ENCODE results near the gene FAM229B. TPM values are rescaled to one million over a fixed set of nuclear protein-coding genes. Genes with fewer than 3 reads are reported as not detected.

Gene FAM229B
- total and polyA plus RNA-seq, 2 of the 4 experiments (the other 2 are of a cell fraction) = 8.6 to 25.6 TPM

DNA sequence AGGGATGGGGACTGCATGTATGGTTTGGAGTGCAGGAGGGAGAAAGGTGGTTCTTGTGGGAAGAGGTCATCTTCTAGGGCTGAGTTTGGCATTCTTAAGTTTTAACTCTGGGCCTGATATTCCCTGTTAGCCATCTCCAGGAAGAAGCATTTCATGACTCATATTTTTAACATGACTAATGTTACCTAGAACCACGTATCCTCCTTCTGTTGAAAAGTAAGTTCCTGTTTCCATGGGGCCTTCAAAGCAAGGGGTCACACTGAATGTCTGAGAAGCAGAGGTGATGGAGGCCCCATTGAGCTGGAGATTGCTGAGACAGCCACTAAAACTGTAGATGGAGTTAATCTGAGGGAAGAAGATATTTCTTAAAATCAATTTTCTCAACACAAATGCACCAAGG is 30.2 kb downstream of the FAM229B start:
- no peaks in the 10 kb centered on the region for H3K27me3 ChIP-seq (ENCODE audit: control insufficient read depth, insufficient read depth, low read length)
- H4K91ac ChIP-seq (ENCODE audit: insufficient read depth, low read depth, low read length) = no peak overlapping the region
- H3K4ac ChIP-seq (ENCODE audit: low read depth, low read length) = peak overlapping the region; percentile 41; the same call in 1 of the 2 replicates
- DNase-seq = peak; percentile 62
- CTCF ChIA-PET = no interaction called here
- no peak overlapping the region for H2BK5ac ChIP-seq (ENCODE audit: low read depth, low read length, poor library complexity, severe bottlenecking)
- H2AK5ac ChIP-seq (ENCODE audit: low read depth, low read length) = no peak overlapping the region; the same call in 1 of the 2 replicates
- peak; percentile 49 for ATAC-seq (ENCODE audit: low read depth)
- H2BK120ac ChIP-seq (ENCODE audit: low read depth, low read length) = no peak overlapping the region
- peaks cover 61% of the 10 kb centered on the region for H3K36me3 ChIP-seq (ENCODE audit: control insufficient read depth, insufficient read depth, low read length)
- in situ Hi-C loops (cut with MboI; ENCODE audit: low sequenced_read_pairs) (no loop called here), dilution Hi-C loops (cut with HindIII; ENCODE audit: low sequenced_read_pairs, unreplicated experiment) (no loop called here), intact Hi-C loops (cut with micrococcal nuclease) (no loop called here)
- TF ChIP-seq RAD21 (IDR thresholded peaks at IDR 0.05; ENCODE audit: low read length) = no peak
- TF ChIP-seq MAFK (IDR thresholded peaks at IDR 0.05; ENCODE audit: low read depth, low read length) = no peak
- no peak for TF ChIP-seq MAZ (IDR thresholded peaks at IDR 0.05; ENCODE audit: borderline replicate concordance, low read depth, low read length)
- no peak for TF ChIP-seq MXI1 (IDR thresholded peaks at IDR 0.05; ENCODE audit: borderline replicate concordance, low read depth, low read length)
- TF ChIP-seq RCOR1 (IDR thresholded peaks at IDR 0.05; ENCODE audit: insufficient replicate concordance, low read length) = no peak
- no peak for TF ChIP-seq BHLHE40 (IDR thresholded peaks at IDR 0.05; ENCODE audit: low read depth, low read length)
- TF ChIP-seq, protein P1, sequence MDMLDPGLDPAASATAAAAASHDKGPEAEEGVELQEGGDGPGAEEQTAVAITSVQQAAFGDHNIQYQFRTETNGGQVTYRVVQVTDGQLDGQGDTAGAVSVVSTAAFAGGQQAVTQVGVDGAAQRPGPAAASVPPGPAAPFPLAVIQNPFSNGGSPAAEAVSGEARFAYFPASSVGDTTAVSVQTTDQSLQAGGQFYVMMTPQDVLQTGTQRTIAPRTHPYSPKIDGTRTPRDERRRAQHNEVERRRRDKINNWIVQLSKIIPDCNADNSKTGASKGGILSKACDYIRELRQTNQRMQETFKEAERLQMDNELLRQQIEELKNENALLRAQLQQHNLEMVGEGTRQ (IDR thresholded peaks at IDR 0.05; ENCODE audit: low read depth, low read length) = no peak
- TF ChIP-seq RFX5 (IDR thresholded peaks at IDR 0.05; ENCODE audit: low read depth, low read length) = no peak
- TF ChIP-seq, protein P2, sequence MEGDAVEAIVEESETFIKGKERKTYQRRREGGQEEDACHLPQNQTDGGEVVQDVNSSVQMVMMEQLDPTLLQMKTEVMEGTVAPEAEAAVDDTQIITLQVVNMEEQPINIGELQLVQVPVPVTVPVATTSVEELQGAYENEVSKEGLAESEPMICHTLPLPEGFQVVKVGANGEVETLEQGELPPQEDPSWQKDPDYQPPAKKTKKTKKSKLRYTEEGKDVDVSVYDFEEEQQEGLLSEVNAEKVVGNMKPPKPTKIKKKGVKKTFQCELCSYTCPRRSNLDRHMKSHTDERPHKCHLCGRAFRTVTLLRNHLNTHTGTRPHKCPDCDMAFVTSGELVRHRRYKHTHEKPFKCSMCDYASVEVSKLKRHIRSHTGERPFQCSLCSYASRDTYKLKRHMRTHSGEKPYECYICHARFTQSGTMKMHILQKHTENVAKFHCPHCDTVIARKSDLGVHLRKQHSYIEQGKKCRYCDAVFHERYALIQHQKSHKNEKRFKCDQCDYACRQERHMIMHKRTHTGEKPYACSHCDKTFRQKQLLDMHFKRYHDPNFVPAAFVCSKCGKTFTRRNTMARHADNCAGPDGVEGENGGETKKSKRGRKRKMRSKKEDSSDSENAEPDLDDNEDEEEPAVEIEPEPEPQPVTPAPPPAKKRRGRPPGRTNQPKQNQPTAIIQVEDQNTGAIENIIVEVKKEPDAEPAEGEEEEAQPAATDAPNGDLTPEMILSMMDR (conservative IDR thresholded peaks at IDR 0.05; ENCODE audit: low read depth, low read length) = no peak
- TF ChIP-seq, protein P3, sequence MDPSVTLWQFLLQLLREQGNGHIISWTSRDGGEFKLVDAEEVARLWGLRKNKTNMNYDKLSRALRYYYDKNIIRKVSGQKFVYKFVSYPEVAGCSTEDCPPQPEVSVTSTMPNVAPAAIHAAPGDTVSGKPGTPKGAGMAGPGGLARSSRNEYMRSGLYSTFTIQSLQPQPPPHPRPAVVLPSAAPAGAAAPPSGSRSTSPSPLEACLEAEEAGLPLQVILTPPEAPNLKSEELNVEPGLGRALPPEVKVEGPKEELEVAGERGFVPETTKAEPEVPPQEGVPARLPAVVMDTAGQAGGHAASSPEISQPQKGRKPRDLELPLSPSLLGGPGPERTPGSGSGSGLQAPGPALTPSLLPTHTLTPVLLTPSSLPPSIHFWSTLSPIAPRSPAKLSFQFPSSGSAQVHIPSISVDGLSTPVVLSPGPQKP (IDR thresholded peaks at IDR 0.05; ENCODE audit: borderline replicate concordance, low read depth, low read length) = no peak
- no peak for TF ChIP-seq CHD1 (IDR thresholded peaks at IDR 0.05; ENCODE audit: low read depth, low read length)
- no peak for TF ChIP-seq SMC3 (IDR thresholded peaks at IDR 0.05; ENCODE audit: low read depth, low read length)
- TF ChIP-seq POLR2A (IDR thresholded peaks at IDR 0.05; ENCODE audit: low read depth, low read length) = no peak
- TF ChIP-seq NFE2L2 (IDR thresholded peaks at IDR 0.05; ENCODE audit: low read depth, low read length) = no peak
- no peak for TF ChIP-seq FOS (IDR thresholded peaks at IDR 0.05; ENCODE audit: low read depth, low read length)
- no peak for TF ChIP-seq CEBPB (IDR thresholded peaks at IDR 0.05; ENCODE audit: low read depth, low read length)
- H3K79me1 ChIP-seq (ENCODE audit: low read depth in 1 of 2, low read length in 2 of 2) = no peaks in the 10 kb centered on the region
- peak overlapping the region; percentile 39 for H2AFZ ChIP-seq (replicated peaks; ENCODE audit: low read length, poor library complexity)
- H3K9ac ChIP-seq (ENCODE audit: low read depth, low read length) = no peak overlapping the region
- no peak overlapping the region for H4K5ac ChIP-seq (ENCODE audit: low read depth, low read length)
- peak overlapping the region; percentile 24; the same call in 1 of the 2 replicates for H3K23ac ChIP-seq (ENCODE audit: low read depth, low read length)
- H3K4me3 ChIP-seq (ENCODE audit: insufficient read depth, low read depth, low read length) = no peak overlapping the region
- no TSS peak for BruUV-seq (replicated peaks)
- POLR2A ChIA-PET (ENCODE audit: unreplicated experiment) = no interaction called here
- no peak overlapping the region for H2BK15ac ChIP-seq (ENCODE audit: low read depth, low read length)
- no peak overlapping the region for H2BK20ac ChIP-seq (ENCODE audit: low read depth, low read length)
- H3K27ac ChIP-seq (ENCODE audit: insufficient read depth, low read length) = no peak overlapping the region
- H3K56ac ChIP-seq (ENCODE audit: extremely low read depth, insufficient read depth, low read length) = no peak overlapping the region
- H3K9me1 ChIP-seq (ENCODE audit: insufficient read depth, low read length) = peaks cover 6% of the 10 kb centered on the region
- H4K8ac ChIP-seq (ENCODE audit: low read depth in 2 of 2, low read length in 2 of 2) = peak overlapping the region in 1 of 2 experiments; percentile 18; a peak in 1 of 4 replicates
- peak overlapping the region; percentile 83 for H3K14ac ChIP-seq (replicated peaks; ENCODE audit: low read depth, low read length)
- no peak overlapping the region for H3K4me2 ChIP-seq (ENCODE audit: low read depth, low read length)
- no peak overlapping the region for H2AK9ac ChIP-seq (replicated peaks; ENCODE audit: low read depth, low read length, poor library complexity)
- no peaks in the 10 kb centered on the region for H3K9me3 ChIP-seq (ENCODE audit: control insufficient read depth, insufficient read depth, low read length)
- no CpG with 5 or more reads among the region's 1 CpG for WGBS, 2 experiments (ENCODE audit: extremely low coverage in 2 of 2, insufficient read length in 1 of 2)
- no peak overlapping the region for H3K18ac ChIP-seq (ENCODE audit: low read depth, low read length)
- H4K20me1 ChIP-seq (ENCODE audit: insufficient read depth, low read length) = no peaks in the 10 kb centered on the region
- H3K4me1 ChIP-seq (ENCODE audit: control insufficient read depth, insufficient read depth, low read length) = peaks cover 2% of the 10 kb centered on the region

All from IMR-90 (cell line).